Type B pancreatic cell (in vitro differentiated cells): ENCODE data around the gene MEIOB. TPM values are rescaled to one million over a fixed set of nuclear protein-coding genes. Genes with fewer than 3 reads are reported as not detected.

Experiments
- DNase-seq: peaks from one replicate; pipeline ENCODE4 v3.0.0; 2021; ENCODE audit warnings: mixed read lengths; ENCODE audit not compliant: unreplicated experiment; ENCODE audit errors: extremely low spot score
- H3K27ac Mint-ChIP-seq: 2 replicates; pipeline ENCODE4 v1.8.0; 2021; ENCODE audit warnings: mild to moderate bottlenecking, mixed read lengths
- H3K27me3 Mint-ChIP-seq: 2 replicates; pipeline ENCODE4 v1.8.0; 2021; ENCODE audit warnings: mixed read lengths
- H3K36me3 Mint-ChIP-seq: 2 replicates; pipeline ENCODE4 v1.8.0; 2021; ENCODE audit warnings: mixed read lengths
- H3K4me1 Mint-ChIP-seq: one replicate; pipeline ENCODE4 v1.8.0; 2021; ENCODE audit warnings: mixed read lengths; ENCODE audit not compliant: unreplicated experiment
- H3K4me3 Mint-ChIP-seq: 2 replicates; pipeline ENCODE4 v1.8.0; 2021; ENCODE audit warnings: mild to moderate bottlenecking, mixed read lengths
- H3K9me3 Mint-ChIP-seq: 2 replicates; pipeline ENCODE4 v1.8.0; 2021; ENCODE audit warnings: mixed read lengths
- total RNA-seq: library from RNA; stranded (reverse); gene quantifications from 2 replicates; pipeline ENCODE4 v1.2.1, GENCODE V29; 2021; ENCODE audit warnings: low replicate concordance
- TF ChIP-seq, protein P1 (sequence below): fragments of 200-600 bp; sonication (generic); conservative IDR thresholded peaks from 2 replicates; pipeline ENCODE4 v1.5.0; 2021; ENCODE audit warnings: antibody characterized with exemption, mild to moderate bottlenecking

The MEIOB gene
- total RNA-seq, 1 donor from 2014 or later: not detected

DNA sequence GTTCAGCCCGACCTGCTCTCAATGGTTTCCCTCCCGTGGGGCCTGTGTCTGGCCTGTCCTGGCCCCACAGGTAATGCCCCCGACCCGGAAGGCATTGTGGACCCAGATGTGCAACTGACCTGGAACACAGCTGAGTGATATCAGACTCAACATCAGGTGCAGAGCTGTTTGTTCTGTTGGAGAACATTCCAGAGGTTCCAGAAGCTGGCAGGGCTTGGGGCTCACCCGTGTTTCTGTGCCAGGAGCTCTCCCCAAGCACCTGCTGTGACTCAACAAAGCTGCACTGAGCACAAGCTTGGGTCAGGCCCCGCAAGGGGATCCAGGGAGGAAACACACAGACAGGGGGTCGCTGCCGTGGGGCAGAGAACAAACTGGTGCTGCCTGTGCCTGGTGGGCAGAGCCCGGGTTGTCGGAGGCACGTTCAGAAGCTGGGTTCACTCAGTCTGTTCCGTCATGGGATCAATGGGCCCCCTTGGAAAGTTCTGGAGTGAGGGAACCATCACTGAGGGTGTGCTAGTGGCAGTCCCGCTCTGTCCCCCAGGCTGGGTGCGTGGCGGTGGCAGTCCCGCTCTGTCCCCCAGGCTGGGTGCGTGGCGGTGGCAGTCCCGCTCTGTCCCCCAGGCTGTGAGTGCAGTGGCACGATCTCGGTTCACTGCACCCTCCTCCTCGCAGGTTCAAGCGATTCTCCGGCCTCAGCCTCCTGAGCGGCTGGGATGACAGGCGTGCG lies 24.1 kb upstream of the MEIOB start:
- TF ChIP-seq, protein P1, sequence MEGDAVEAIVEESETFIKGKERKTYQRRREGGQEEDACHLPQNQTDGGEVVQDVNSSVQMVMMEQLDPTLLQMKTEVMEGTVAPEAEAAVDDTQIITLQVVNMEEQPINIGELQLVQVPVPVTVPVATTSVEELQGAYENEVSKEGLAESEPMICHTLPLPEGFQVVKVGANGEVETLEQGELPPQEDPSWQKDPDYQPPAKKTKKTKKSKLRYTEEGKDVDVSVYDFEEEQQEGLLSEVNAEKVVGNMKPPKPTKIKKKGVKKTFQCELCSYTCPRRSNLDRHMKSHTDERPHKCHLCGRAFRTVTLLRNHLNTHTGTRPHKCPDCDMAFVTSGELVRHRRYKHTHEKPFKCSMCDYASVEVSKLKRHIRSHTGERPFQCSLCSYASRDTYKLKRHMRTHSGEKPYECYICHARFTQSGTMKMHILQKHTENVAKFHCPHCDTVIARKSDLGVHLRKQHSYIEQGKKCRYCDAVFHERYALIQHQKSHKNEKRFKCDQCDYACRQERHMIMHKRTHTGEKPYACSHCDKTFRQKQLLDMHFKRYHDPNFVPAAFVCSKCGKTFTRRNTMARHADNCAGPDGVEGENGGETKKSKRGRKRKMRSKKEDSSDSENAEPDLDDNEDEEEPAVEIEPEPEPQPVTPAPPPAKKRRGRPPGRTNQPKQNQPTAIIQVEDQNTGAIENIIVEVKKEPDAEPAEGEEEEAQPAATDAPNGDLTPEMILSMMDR: no peak
- DNase-seq: no peak
- no peak overlapping the region for H3K4me3 Mint-ChIP-seq
- no peaks in the 10 kb centered on the region for H3K36me3 Mint-ChIP-seq
- peaks cover 28% of the 10 kb centered on the region for H3K27me3 Mint-ChIP-seq
- H3K4me1 Mint-ChIP-seq: no peaks in the 10 kb centered on the region
- no peaks in the 10 kb centered on the region for H3K9me3 Mint-ChIP-seq
- no peak overlapping the region for H3K27ac Mint-ChIP-seq

DNA sequence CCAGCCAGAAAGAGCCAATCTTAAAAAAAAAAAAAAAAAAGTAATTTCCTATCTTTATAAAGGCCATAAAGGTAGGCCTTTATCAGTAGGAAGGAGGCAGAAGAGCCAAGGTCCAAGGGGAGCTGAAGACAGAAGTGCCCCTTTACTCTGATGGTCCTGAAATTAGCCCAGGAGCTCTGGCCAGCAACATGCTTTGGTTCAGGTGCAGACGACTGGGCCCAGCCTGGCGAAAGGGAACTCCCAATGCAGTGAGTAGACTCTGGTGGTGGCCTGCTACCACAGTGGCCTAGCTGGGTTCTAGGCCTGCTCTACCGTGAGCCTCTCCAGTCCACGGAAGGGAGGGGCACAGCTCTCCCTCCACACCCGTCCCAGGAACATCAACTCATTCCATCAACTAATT lies 23.1 kb upstream of the MEIOB start:
- Mint-ChIP-seq H3K4me3 (no peak overlapping the region), H3K27ac (no peak overlapping the region), H3K9me3 (no peaks in the 10 kb centered on the region), H3K27me3 (peaks cover 37% of the 10 kb centered on the region), H3K4me1 (peaks cover 7% of the 10 kb centered on the region), H3K36me3 (no peaks in the 10 kb centered on the region)
- DNase-seq: no peak
- TF ChIP-seq, protein P1: no peak

DNA sequence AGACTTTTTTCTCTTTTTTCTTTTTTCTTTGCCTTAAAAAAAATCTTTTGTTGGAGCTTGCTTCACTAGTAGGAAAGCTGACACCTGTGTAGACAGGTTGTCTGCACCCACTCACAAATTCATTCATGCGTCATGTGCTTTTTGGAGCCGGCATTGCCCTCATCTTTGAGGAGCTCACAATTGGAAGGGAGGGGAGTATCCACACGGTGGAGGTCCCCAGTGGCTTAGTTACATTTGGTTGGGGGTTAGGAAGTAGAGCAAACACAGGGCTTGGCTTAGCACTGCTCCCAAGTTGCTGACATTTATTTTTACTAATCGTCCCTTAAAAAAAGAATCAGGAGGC lies 18.7 kb upstream of the MEIOB start:
- no peak overlapping the region for H3K27ac Mint-ChIP-seq
- no peak overlapping the region for H3K4me3 Mint-ChIP-seq
- H3K9me3 Mint-ChIP-seq: no peaks in the 10 kb centered on the region
- H3K27me3 Mint-ChIP-seq: peaks cover 34% of the 10 kb centered on the region
- no peak for DNase-seq
- TF ChIP-seq, protein P1: no peak
- H3K36me3 Mint-ChIP-seq: no peaks in the 10 kb centered on the region
- H3K4me1 Mint-ChIP-seq: peaks cover 8% of the 10 kb centered on the region

DNA sequence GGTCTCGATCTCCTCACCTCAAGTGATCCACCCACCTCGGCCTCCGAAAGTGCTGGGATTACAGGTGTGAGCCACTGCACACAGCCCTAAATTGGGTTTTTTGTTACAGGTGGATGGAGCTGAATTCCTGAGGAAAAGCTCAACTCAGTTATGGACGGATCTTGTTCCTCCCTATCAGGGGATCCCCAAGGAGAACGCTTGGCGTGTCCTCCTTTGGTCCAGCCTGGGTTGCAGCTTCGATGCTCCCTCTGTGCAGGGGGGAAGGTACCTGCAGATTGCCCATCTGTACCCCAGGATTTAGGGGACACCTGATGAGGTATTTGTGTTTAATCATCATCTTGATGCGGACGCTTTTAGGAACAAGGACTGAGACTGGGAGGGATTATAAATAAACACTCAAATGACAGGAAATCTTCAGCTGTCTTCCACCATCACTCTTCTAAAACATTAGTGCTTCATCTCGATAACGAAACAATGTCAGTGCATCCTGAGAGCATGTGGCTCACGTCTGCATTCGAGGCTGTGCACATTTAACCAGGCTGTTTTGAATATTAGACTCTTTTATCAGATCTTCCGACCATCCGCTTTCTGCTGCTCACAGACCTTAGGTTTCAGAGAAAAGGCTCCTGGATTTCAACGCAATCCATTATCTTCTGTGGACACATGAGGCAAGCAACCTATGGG lies 18.2 kb upstream of the MEIOB start:
- no peak for DNase-seq
- TF ChIP-seq, protein P1: no peak
- Mint-ChIP-seq H3K27me3 (peaks cover 36% of the 10 kb centered on the region), H3K27ac (no peak overlapping the region), H3K4me3 (no peak overlapping the region), H3K4me1 (peaks cover 8% of the 10 kb centered on the region), H3K9me3 (no peaks in the 10 kb centered on the region), H3K36me3 (no peaks in the 10 kb centered on the region)

GRCh38 chr16:1887711-1888354 lies 15.9 kb upstream of the MEIOB start:
- Mint-ChIP-seq H3K36me3 (no peaks in the 10 kb centered on the region), H3K4me1 (peaks cover 8% of the 10 kb centered on the region), H3K4me3 (no peak overlapping the region), H3K27me3 (peaks cover 39% of the 10 kb centered on the region), H3K27ac (no peak overlapping the region), H3K9me3 (no peaks in the 10 kb centered on the region)
- no peak for DNase-seq
- TF ChIP-seq, protein P1: no peak
